Osteoblast (primary cell): Measurements from ENCODE around the gene ARHGEF28. TPM values are rescaled to one million over a fixed set of nuclear protein-coding genes. Genes with fewer than 3 reads are reported as not detected.
A peak's percentile ranks its signal among the peaks of the same experiment; 100 is the strongest.

Source experiments
- DNase-seq: peaks from one replicate; pipeline ENCODE4 v3.0.0; 2011; ENCODE audit warnings: low spot score, mixed read lengths; ENCODE audit not compliant: insufficient read length; ENCODE audit errors: missing footprints
- H2AFZ ChIP-seq: 2 replicates; pipeline ENCODE4 v1.6.0; 2011; ENCODE audit warnings: mild to moderate bottlenecking, low read length
- H3K27ac ChIP-seq: 2 replicates; pipeline ENCODE4 v1.5.1; 2011; ENCODE audit warnings: mild to moderate bottlenecking, low read depth, low read length, moderate library complexity
- H3K27me3 ChIP-seq: 2 replicates; pipeline ENCODE4 v1.6.0; 2012; ENCODE audit warnings: mild to moderate bottlenecking, control low read depth, inconsistent platforms, low read length, moderate library complexity; ENCODE audit not compliant: insufficient read depth
- H3K36me3 ChIP-seq: 2 replicates; pipeline ENCODE4 v1.5.1; 2011; ENCODE audit warnings: mild to moderate bottlenecking, low read length, control low read depth, moderate library complexity; ENCODE audit not compliant: insufficient read depth
- H3K4me1 ChIP-seq: 2 replicates; pipeline ENCODE4 v1.5.1; 2011; ENCODE audit warnings: mild to moderate bottlenecking, low read length, control low read depth, moderate library complexity; ENCODE audit not compliant: insufficient read depth
- H3K4me2 ChIP-seq: 2 replicates; pipeline ENCODE4 v1.6.0; 2011; ENCODE audit warnings: mild to moderate bottlenecking, low read length; ENCODE audit not compliant: insufficient read depth
- H3K4me3 ChIP-seq: fragments of 200-600 bp; sonication (generic); 3 replicates; pipeline ENCODE4 v1.5.1; 2012; ENCODE audit warnings: mild to moderate bottlenecking, low read length, inconsistent platforms; ENCODE audit not compliant: insufficient read depth
- H3K79me2 ChIP-seq: 2 replicates; pipeline ENCODE4 v1.6.0; 2012; ENCODE audit warnings: mild to moderate bottlenecking, low read length, control low read depth, inconsistent platforms; ENCODE audit not compliant: insufficient read depth
- H3K9me3 ChIP-seq: 2 replicates; pipeline ENCODE4 v1.5.1; 2011; ENCODE audit warnings: low read depth, low read length, control low read depth
- H4K20me1 ChIP-seq: 2 replicates; pipeline ENCODE4 v1.6.0; 2012; ENCODE audit warnings: mild to moderate bottlenecking, low read length, control low read depth; ENCODE audit not compliant: insufficient read depth
- CTCF ChIP-seq: IDR thresholded peaks from 2 replicates; pipeline ENCODE4 v1.5.1; 2011; ENCODE audit warnings: mild to moderate bottlenecking, low read depth, low read length, moderate library complexity; ENCODE audit errors: extremely low read depth
- total RNA-seq: library from RNA; depleted of rRNA; stranded (reverse); fragments of >200 nt; gene quantifications from 2 replicates; pipeline ENCODE4 v1.2.3, GENCODE V29; 2012

The ARHGEF28 gene
- total RNA-seq, 1 donor: 64.4 TPM

GRCh38 chr5:73770172-73771025 is 144.4 kb downstream of the ARHGEF28 start:
- H4K20me1 ChIP-seq: no peaks in the 10 kb centered on the region
- no peaks in the 10 kb centered on the region for H3K4me1 ChIP-seq
- no peaks in the 10 kb centered on the region for H3K9me3 ChIP-seq
- no peak for TF ChIP-seq CTCF
- H3K4me3 ChIP-seq: no peak overlapping the region
- H3K79me2 ChIP-seq: no peaks in the 10 kb centered on the region
- DNase-seq: peak; percentile 1
- H3K27me3 ChIP-seq: no peaks in the 10 kb centered on the region
- no peak overlapping the region for H3K27ac ChIP-seq
- no peaks in the 10 kb centered on the region for H3K36me3 ChIP-seq
- H3K4me2 ChIP-seq: peak overlapping the region; percentile 0
- H2AFZ ChIP-seq: peak overlapping the region; percentile 58

- Histone ChIP-seq H3K36me3 (peaks cover 4% of the 10 kb centered on the region), H3K4me3 (no peak overlapping the region), H3K4me2 (no peak overlapping the region), H4K20me1 (no peaks in the 10 kb centered on the region), H3K27ac (no peak overlapping the region), H3K27me3 (no peaks in the 10 kb centered on the region), H3K9me3 (no peaks in the 10 kb centered on the region), H3K4me1 (no peaks in the 10 kb centered on the region), H3K79me2 (no peaks in the 10 kb centered on the region), H2AFZ (no peak overlapping the region)
- DNase-seq: no peak
- no peak for TF ChIP-seq CTCF
Measured at GRCh38 chr5:73774924-73775323, 148.9 kb downstream of the ARHGEF28 start.

- DNase-seq: no peak
- TF ChIP-seq CTCF: no peak
- no peaks in the 10 kb centered on the region for H3K9me3 ChIP-seq
- H2AFZ ChIP-seq: no peak overlapping the region
- no peaks in the 10 kb centered on the region for H3K79me2 ChIP-seq
- no peak overlapping the region for H3K27ac ChIP-seq
- no peaks in the 10 kb centered on the region for H4K20me1 ChIP-seq
- H3K27me3 ChIP-seq: no peaks in the 10 kb centered on the region
- H3K4me2 ChIP-seq: no peak overlapping the region
- H3K36me3 ChIP-seq: peaks cover 6% of the 10 kb centered on the region
- no peaks in the 10 kb centered on the region for H3K4me1 ChIP-seq
- no peak overlapping the region for H3K4me3 ChIP-seq
Measured at GRCh38 chr5:73776405-73776804, 150.4 kb downstream of the ARHGEF28 start.

- no peak for DNase-seq
- Histone ChIP-seq H3K79me2 (no peaks in the 10 kb centered on the region), H3K27ac (no peak overlapping the region), H4K20me1 (no peaks in the 10 kb centered on the region), H3K4me3 (no peak overlapping the region), H3K36me3 (peaks cover 6% of the 10 kb centered on the region), H3K9me3 (no peaks in the 10 kb centered on the region), H3K27me3 (no peaks in the 10 kb centered on the region), H2AFZ (no peak overlapping the region), H3K4me2 (no peak overlapping the region), H3K4me1 (no peaks in the 10 kb centered on the region)
- no peak for TF ChIP-seq CTCF
Measured at GRCh38 chr5:73777192-73777591, 151.2 kb downstream of the ARHGEF28 start.
